Inferior parietal cortex (tissue), 1 donor: ENCODE data around the gene SPPL2B.
"Not testable (repeated sequence)": the region's sequence is repeated elsewhere in the genome, so short reads cannot be mapped to it uniquely, and the experiment has no call there.

Source experiments
- DNase-seq: peaks from one replicate; pipeline ENCODE4 v3.0.0-alpha.2; 2016; ENCODE audit errors: extremely low spot score

Gene SPPL2B, protein sequence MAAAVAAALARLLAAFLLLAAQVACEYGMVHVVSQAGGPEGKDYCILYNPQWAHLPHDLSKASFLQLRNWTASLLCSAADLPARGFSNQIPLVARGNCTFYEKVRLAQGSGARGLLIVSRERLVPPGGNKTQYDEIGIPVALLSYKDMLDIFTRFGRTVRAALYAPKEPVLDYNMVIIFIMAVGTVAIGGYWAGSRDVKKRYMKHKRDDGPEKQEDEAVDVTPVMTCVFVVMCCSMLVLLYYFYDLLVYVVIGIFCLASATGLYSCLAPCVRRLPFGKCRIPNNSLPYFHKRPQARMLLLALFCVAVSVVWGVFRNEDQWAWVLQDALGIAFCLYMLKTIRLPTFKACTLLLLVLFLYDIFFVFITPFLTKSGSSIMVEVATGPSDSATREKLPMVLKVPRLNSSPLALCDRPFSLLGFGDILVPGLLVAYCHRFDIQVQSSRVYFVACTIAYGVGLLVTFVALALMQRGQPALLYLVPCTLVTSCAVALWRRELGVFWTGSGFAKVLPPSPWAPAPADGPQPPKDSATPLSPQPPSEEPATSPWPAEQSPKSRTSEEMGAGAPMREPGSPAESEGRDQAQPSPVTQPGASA

GRCh38 chr19:2328401-2329148, at the start of gene SPPL2B, which contains the start of gene LSM7:
Gene SPPL2B (plus strand): TSS chr19:2328684. CDS start chr19:2328710, 26 bp downstream.
Gene LSM7 (minus strand): TSS chr19:2328586. CDS start chr19:2328566, 20 bp downstream.
- DNase-seq: peak; percentile 96

- no peak for DNase-seq
Measured at GRCh38 chr19:2280633-2281264, 47.7 kb upstream of the SPPL2B start.

- DNase-seq: not testable (repeated sequence)
Measured at GRCh38 chr19:2281265-2282061, 47.0 kb upstream of the SPPL2B start.

- no peak for DNase-seq
Measured at GRCh38 chr19:2282062-2282861, 46.2 kb upstream of the SPPL2B start, which contains the start of gene PEAK3. Gene PEAK3 (minus strand): TSS chr19:2282175. CDS start chr19:2280931, 1,244 bp downstream.

- DNase-seq: no peak
Measured at GRCh38 chr19:2282862-2283237, 45.6 kb upstream of the SPPL2B start.

DNA sequence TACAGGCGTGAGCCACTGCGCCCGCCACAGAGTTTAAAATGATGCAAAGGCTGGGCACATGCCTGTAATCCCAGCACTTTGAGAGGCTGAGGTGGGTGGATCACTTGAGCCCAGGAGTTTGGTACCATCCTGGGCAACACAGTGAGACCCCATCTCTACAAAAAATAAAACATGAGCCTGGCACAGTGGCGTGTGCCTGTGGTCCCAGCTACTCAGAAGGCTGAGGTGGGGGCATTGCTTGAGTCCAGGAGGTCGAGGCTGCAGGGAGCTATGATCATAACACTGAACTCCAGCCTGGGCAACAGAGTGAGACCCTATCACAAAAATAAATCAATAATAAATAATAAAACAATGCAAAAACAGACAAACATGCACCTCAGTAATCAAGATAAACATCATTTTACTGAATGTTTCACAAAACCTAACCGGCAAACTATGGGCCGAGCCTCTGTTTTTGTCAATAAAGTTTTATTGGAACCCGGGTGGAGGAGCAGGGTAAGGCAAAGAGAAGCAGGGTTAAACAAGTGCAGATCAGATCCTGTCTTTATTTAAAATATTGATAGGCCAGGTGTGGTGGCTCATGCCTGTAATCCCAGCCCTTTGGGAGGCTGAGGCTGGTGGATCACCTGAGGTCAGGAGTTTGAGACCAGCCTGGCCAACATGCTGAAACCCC, 44.5 kb upstream of the SPPL2B start:
- DNase-seq: no peak

- no peak for DNase-seq
Measured at GRCh38 chr19:2286402-2287140, 41.9 kb upstream of the SPPL2B start.

- DNase-seq: no peak
Measured at GRCh38 chr19:2287585-2288337, 40.7 kb upstream of the SPPL2B start.

GRCh38 chr19:2288338-2288817, 40.1 kb upstream of the SPPL2B start:
- no peak for DNase-seq

DNA sequence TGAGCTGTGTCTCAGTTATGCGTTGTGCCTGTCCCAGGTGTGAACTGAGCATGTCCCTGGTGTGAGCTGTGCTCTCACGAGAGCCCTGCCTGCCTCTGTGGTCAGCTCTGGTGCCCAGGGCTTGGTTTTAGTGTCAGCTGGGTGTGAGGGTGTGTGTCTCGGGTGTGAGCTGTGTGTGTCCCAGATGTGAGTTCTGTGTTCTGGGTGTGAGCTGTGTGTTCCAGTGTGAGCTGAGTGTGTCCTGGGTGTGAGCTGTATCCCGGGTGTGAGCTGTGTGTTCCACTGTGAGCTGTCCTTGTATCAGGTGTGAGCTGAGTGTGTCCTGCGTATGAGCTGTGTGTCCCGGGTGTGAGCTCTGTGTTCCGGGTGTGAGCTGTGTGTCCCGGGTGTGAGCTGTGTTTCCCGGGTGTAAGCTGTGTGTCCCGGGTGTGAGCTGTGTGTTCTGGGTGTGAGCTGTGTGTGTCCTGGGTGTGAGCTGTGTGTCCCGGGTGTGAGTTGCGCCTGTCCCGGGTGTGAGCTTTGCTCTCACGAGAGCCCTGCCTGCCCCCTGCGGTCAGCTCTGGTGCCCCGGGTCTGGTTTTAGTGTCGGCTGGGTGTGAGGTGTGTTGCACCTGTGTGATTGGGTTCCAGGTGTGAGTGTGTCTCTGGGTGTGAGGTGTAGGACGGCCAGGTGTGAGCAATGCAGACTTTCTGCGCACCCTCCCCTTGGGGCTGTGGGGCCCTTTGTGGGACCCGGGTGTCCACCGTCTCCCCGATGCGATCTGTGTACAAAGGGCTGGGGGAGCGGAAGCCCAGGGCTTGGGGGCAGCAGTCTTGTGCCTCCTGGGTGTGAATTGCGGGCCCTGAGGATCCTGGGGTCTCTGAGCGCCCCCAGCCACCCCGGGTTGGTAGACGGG, 39.4 kb upstream of the SPPL2B start:
- DNase-seq: no peak

DNA sequence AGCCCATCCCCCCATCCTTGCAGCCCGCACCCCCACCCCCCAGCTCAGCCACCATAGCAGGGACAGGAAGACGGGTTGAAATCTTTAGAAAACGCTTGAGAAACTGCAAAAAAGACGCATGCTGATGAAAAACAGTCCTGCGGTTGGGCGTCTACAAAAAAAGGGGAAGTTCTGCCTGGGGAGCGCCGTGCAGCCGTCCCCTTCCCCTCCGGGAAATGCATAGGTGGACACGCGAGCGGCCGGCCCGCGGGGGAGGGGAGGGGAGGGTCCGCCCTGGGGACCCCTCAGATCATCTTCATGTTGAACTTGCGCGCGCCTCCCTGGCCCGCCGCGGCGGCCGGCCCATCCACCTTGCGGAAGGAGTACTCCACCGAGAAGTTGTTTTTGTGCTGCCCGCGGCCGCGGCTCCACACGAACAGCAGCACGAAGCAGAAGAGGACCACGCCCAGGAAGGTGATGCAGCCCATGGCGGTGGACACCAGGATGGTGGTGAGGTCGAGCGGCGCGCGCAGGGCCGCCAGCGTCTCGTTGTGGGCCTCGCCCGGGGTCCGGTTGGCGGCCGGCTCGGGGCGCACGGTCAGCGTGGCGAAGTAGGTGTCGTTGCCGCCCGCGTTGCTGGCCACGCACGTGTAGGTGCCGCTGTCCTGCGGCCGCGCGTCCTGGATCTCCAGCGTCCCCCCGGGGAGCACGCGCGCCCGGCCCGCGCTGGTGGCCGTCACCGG, 38.6 kb upstream of the SPPL2B start:
- no peak for DNase-seq

- DNase-seq: no peak
Measured at GRCh38 chr19:2290441-2291184, 37.9 kb upstream of the SPPL2B start.

DNA sequence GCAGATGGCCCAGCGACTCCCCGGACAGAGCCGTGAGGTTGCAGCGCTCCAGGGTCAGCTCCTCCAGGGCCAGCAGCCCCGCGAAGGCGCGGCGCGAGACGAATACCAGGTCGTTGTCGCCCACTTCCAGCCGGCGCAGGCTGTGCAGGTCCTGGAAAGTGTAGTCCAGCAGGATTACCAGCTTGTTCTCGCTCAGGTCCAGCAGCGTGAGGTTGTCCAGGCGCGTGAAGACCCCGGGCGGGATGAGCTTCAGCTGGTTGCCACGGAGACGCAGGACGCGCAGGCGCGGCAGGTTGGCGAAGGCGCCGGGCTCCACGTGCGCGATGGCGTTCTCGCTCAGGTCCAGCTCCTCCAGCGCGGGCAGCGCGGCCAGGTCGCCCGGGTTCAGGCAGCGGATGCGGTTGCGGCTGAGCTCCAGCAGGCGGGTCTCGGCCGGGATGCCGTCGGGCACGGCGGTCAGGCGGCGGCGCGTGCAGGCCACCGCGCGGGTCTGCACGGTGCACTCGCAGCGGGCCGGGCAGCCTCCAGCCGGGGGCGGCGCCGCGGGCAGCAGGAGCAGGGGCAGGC, 37.2 kb upstream of the SPPL2B start:
- DNase-seq: no peak

DNA sequence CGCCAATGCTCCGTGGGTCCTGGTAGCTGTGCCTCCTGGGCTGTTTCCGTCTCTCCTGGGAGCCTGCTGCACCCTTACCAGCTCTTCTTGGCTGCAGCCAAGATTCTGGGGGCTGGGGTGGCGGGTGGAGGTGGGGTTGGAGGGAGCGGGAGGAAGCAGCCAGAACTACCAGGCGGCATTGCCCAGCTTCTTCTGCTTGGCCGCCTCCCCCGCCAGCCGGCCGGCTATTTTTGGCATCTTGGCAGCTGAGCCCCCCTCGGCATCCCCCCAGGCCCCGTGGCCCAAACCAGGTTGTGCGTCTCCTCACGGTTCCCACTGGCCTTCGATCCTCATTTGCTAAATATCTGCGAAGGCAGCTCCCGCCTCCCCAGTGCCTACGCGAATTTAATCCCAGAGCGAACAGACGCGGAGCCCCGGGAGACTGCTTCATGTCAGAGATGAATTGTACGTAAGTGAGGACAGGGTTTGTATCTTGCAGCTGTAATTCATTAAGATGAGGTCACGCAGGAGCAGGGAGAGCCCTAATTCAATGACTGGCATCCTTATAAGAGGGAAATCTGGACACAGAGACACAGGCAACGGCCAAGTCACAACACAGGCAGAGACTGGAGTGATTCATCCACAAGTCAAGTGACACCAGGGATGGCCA, 33.7 kb upstream of the SPPL2B start:
- DNase-seq: no peak

DNA sequence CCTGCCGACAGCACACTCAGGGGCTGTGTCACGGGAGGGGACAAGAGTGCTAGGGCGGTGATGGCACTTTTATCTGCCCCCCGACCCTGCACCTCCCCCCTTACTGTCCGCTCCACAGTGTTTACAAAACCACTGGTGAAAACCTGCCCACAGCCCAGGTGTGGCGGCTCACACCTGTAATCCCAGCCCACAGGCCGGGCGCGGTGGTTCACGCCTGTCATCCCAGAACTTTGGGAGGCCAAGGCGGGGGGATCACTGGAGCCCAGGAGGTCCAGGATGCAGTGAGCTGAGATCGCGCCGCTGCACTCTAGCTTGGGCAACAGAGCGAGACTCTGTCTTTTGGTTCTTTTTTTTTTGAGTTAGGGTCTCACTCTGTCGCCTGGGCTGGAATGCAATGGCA, 32.3 kb upstream of the SPPL2B start:
- DNase-seq: no peak
